Thoracic aorta (tissue), 2 donors: ENCODE results near the gene LIFR. TPM values are rescaled to one million over a fixed set of nuclear protein-coding genes. Genes with fewer than 3 reads are reported as not detected.

Experiments used
- ATAC-seq: fragments of 150-250 bp; one replicate; pipeline ENCODE4 v1.8.0; 2017; ENCODE audit warnings: low read depth; ENCODE audit not compliant: insufficient number of reproducible peaks, low FRiP score
- DNase-seq: peaks from one replicate; pipeline ENCODE4 v3.0.0-alpha.2; 2020; ENCODE audit warnings: low spot score
- H3K27ac ChIP-seq, 2 donors: fragments of 200-600 bp; sonication (generic); 1 replicate in 1 of 2; 2 replicates in 1 of 2; pipeline ENCODE4 v1.5.1; 2016; ENCODE audit warnings: mild to moderate bottlenecking in 2 of 2, moderate library complexity in 2 of 2
- H3K27me3 ChIP-seq: fragments of 200-600 bp; sonication (generic); replicated peaks from 2 replicates; pipeline ENCODE4 v1.6.0; 2016; ENCODE audit warnings: mild to moderate bottlenecking; ENCODE audit not compliant: insufficient read depth
- H3K36me3 ChIP-seq: fragments of 200-600 bp; sonication (generic); one replicate; pipeline ENCODE4 v1.5.1; 2016
- H3K4me1 ChIP-seq, 2 donors: fragments of 200-600 bp; sonication (generic); 1 replicate in 1 of 2; 2 replicates in 1 of 2; pipeline versions ENCODE4 v1.5.1 to v1.6.0; 2016; ENCODE audit warnings: low read depth in 2 of 2, mild to moderate bottlenecking in 1 of 2; ENCODE audit not compliant: control insufficient read depth in 1 of 2
- H3K4me3 ChIP-seq: fragments of 200-600 bp; sonication (generic); 2 replicates; pipeline ENCODE4 v1.5.1; 2016; ENCODE audit warnings: mild to moderate bottlenecking
- H3K9me3 ChIP-seq: fragments of 200-600 bp; sonication (generic); 2 replicates; pipeline ENCODE4 v1.5.1; 2016
- total RNA-seq, 2 donors: library from RNA; depleted of rRNA; stranded (reverse); fragments of >200 nt; gene quantifications; one replicate each; pipeline versions ENCODE4 v1.1.0 to v1.2.3, GENCODE V29; 2016
- TF ChIP-seq, protein P1 (sequence below): fragments of 200-600 bp; sonication (generic); IDR thresholded peaks from one replicate; pipeline ENCODE4 v1.5.1; 2019; ENCODE audit warnings: antibody characterized with exemption

The LIFR gene
- total RNA-seq, 2 donors from 2014 or later, result 61.1 to 110 TPM

DNA sequence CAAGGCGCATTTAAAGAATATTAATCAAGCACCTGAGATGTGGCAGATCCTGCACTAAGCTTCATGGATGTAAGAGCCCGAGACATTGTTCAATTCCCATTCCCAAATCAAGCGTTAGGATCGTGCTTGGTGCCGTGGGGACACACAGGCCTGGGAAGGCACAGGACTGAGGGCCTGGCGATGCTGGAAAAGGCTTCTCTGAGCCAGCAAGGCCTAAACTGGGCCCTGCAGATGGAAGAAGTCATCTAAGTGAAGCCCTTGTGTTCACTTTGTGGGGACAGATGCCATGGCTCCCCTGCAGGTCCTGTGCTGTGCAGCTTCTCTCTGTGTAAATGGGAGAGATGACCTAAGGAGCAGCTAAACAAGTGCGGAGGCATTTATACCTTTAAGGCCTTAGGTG, 83.9 kb downstream of the LIFR start:
- H3K9me3 ChIP-seq, result no peaks in the 10 kb centered on the region
- TF ChIP-seq, protein P1, sequence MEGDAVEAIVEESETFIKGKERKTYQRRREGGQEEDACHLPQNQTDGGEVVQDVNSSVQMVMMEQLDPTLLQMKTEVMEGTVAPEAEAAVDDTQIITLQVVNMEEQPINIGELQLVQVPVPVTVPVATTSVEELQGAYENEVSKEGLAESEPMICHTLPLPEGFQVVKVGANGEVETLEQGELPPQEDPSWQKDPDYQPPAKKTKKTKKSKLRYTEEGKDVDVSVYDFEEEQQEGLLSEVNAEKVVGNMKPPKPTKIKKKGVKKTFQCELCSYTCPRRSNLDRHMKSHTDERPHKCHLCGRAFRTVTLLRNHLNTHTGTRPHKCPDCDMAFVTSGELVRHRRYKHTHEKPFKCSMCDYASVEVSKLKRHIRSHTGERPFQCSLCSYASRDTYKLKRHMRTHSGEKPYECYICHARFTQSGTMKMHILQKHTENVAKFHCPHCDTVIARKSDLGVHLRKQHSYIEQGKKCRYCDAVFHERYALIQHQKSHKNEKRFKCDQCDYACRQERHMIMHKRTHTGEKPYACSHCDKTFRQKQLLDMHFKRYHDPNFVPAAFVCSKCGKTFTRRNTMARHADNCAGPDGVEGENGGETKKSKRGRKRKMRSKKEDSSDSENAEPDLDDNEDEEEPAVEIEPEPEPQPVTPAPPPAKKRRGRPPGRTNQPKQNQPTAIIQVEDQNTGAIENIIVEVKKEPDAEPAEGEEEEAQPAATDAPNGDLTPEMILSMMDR, result no peak
- H3K36me3 ChIP-seq, result no peaks in the 10 kb centered on the region
- DNase-seq, result no peak
- peaks cover 23 to 32% of the 10 kb centered on the region in 2 donors for H3K4me1 ChIP-seq
- no peak overlapping the region for H3K4me3 ChIP-seq
- H3K27ac ChIP-seq, result no peak overlapping the region
- H3K27me3 ChIP-seq, result no peaks in the 10 kb centered on the region
- ATAC-seq, result no peak

- Histone ChIP-seq H3K36me3 (no peaks in the 10 kb centered on the region), H3K27me3 (no peaks in the 10 kb centered on the region), H3K9me3 (no peaks in the 10 kb centered on the region), H3K4me1 (peaks cover 29 to 38% of the 10 kb centered on the region in 2 donors), H3K4me3 (no peak overlapping the region), H3K27ac (no peak overlapping the region)
- no peak for ATAC-seq
- no peak for DNase-seq
- TF ChIP-seq, protein P1, result no peak
Observed at GRCh38 chr5:38471709-38472108, 84.7 kb downstream of the LIFR start.

GRCh38 chr5:38469707-38470267, 86.7 kb downstream of the LIFR start:
- H3K4me1 ChIP-seq, result peaks cover 41 to 57% of the 10 kb centered on the region in 2 donors
- TF ChIP-seq, protein P1, result no peak
- H3K27me3 ChIP-seq, result no peaks in the 10 kb centered on the region
- no peak for ATAC-seq
- peak overlapping the region; percentile 93 to 94 for H3K27ac ChIP-seq
- H3K9me3 ChIP-seq, result no peaks in the 10 kb centered on the region
- H3K4me3 ChIP-seq, result peak overlapping the region; percentile 54
- H3K36me3 ChIP-seq, result no peaks in the 10 kb centered on the region
- DNase-seq, result no peak

- DNase-seq, result no peak
- no peak for ATAC-seq
- H3K4me3 ChIP-seq, result peak overlapping the region; percentile 54
- TF ChIP-seq, protein P1, result no peak
- no peaks in the 10 kb centered on the region for H3K9me3 ChIP-seq
- no peaks in the 10 kb centered on the region for H3K36me3 ChIP-seq
- peak overlapping the region; percentile 93 to 94 for H3K27ac ChIP-seq
- H3K27me3 ChIP-seq, result no peaks in the 10 kb centered on the region
- peaks cover 45 to 64% of the 10 kb centered on the region in 2 donors for H3K4me1 ChIP-seq
Observed at GRCh38 chr5:38468978-38469706, 87.3 kb downstream of the LIFR start.

DNA sequence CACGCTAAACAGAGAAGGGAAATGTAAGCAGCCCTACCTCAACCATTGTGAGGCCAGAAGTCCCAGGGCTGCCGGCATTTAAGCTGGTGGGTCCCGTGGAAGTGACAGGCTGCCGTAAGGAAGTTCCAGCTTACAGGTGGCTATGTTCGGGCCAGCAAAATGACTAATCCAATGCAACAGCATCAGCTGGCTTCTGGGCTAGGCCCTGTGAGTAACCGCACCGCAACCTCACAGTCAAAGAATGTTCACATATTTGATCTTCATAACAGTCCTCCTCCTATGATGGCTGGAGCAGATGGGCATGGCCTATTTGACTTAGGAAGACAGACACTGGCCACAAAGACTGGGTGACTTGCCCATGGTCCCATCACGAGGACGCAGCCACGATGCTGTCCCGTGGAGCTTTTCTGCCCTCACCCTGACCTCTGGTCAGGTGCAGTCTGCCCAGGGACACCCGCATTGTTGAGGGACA, 88.2 kb downstream of the LIFR start:
- Histone ChIP-seq H3K27me3 (no peaks in the 10 kb centered on the region), H3K4me1 (peaks cover 52 to 73% of the 10 kb centered on the region in 2 donors), H3K9me3 (no peaks in the 10 kb centered on the region), H3K27ac (peak overlapping the region; percentile 93 to 94), H3K36me3 (no peaks in the 10 kb centered on the region), H3K4me3 (peak overlapping the region; percentile 52)
- ATAC-seq (peak; percentile 22), DNase-seq (peak; percentile 57)
- TF ChIP-seq, protein P1, result no peak
